Adipocyte (in vitro differentiated cells): ENCODE data around the gene TRPC4AP.

ENCODE experiments used
- DNase-seq: peaks from one replicate; pipeline ENCODE4 v3.0.0-alpha.2; 2015; ENCODE audit warnings: low read depth
- H3K27me3 ChIP-seq: replicated peaks from 2 replicates; pipeline ENCODE4 v1.7.0; 2013; ENCODE audit warnings: mild to moderate bottlenecking, low read length, moderate library complexity; ENCODE audit not compliant: control insufficient read depth, insufficient read depth
- H3K36me3 ChIP-seq: 2 replicates; pipeline ENCODE4 v1.7.0; 2013; ENCODE audit warnings: low read length, mild to moderate bottlenecking, moderate library complexity; ENCODE audit not compliant: control insufficient read depth, insufficient read depth, severe bottlenecking
- H3K4me1 ChIP-seq: 2 replicates; pipeline ENCODE4 v1.7.0; 2013; ENCODE audit warnings: mild to moderate bottlenecking, low read length, moderate library complexity; ENCODE audit not compliant: control insufficient read depth, insufficient read depth
- H3K4me3 ChIP-seq: 2 replicates; pipeline ENCODE4 v1.7.0; 2013; ENCODE audit warnings: mild to moderate bottlenecking, low read length, moderate library complexity
- H3K9ac ChIP-seq: 2 replicates; pipeline ENCODE4 v1.7.0; 2013; ENCODE audit warnings: mild to moderate bottlenecking, low read length, moderate library complexity
- H3K9me3 ChIP-seq: 2 replicates; pipeline ENCODE4 v1.7.0; 2013; ENCODE audit warnings: mild to moderate bottlenecking, low read length, moderate library complexity; ENCODE audit not compliant: control insufficient read depth

The TRPC4AP gene

DNA sequence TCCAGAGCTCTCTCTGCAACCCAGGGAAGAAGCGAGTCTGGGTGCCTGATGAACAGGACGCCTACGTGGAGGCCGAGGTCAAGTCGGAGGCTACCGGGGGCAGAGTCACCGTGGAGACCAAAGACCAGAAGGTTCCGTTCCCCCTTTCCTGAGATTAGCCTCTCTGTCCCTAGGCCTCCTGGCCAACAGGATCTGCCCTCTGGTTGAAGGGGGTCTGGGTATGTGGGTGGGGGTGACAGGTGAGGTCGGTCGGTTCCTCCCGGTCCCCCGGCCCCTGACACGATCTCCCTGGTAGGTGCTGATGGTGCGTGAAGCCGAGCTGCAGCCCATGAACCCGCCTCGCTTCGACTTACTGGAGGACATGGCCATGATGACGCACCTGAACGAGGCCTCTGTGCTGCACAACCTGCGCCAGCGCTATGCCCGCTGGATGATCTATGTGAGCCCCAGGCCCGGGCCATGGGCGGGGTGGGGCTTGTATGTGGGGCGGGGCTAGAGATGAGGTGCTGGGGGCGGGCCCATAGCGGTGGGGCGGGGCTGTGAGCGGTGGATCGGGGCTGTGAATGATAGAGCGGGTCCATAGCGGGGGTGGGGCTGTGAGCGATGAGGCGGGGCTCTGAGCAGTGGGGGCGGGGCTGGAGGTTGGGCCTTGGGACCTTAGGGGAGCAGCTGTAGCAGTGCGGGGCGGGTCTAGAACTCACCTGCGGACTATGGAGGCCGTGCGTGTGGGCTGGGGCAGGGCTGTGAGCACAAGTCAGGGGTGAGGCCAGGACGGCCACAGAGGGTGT, 113.0 kb downstream of the TRPC4AP start:
- no peaks in the 10 kb centered on the region for H3K9me3 ChIP-seq
- H3K36me3 ChIP-seq = no peaks in the 10 kb centered on the region
- no peak overlapping the region for H3K4me3 ChIP-seq
- no peak for DNase-seq
- H3K4me1 ChIP-seq = no peaks in the 10 kb centered on the region
- H3K27me3 ChIP-seq = peaks cover 37% of the 10 kb centered on the region
- no peak overlapping the region for H3K9ac ChIP-seq

GRCh38 chr20:34978092-34978744, 114.4 kb downstream of the TRPC4AP start:
- no peak overlapping the region for H3K4me3 ChIP-seq
- H3K27me3 ChIP-seq = peaks cover 32% of the 10 kb centered on the region
- H3K9me3 ChIP-seq = no peaks in the 10 kb centered on the region
- DNase-seq = no peak
- H3K4me1 ChIP-seq = no peaks in the 10 kb centered on the region
- no peak overlapping the region for H3K9ac ChIP-seq
- H3K36me3 ChIP-seq = no peaks in the 10 kb centered on the region

DNA sequence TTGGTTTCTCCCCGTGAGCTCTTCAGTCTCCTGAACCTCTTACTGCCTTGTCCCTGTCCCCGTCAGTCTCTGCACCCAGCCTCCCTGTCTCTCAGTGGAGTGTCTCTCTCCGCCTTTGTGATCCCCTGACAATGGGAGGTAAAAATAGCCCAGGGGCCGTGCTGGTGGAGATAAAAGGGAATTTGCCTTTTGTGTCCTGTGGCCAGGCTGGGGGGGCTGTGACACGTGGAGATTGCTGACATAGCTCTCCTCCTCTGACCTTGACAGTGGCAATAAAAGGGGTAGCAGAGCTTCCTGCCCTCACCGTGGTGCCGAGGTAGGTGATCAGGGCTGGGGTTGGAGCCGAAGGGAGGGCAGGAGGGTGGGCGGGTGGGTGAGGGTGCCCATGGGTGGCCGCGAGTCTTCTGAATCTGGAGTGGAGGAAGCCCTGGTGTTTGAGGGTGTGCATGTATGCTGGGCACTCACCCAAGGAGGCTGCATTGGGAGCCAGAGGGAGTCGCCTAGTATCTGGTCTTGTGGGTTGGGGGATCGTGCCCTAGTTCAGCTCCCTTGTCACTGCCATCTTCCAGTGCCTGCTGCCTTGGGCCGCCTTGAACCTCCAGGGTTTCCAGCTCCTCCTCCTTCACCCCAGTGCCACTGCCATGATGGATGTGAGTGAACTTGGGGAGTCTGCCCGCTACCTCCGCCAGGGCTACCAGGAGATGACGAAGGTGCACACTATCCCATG, 115.1 kb downstream of the TRPC4AP start:
- Histone ChIP-seq H3K9ac (no peak overlapping the region), H3K4me3 (no peak overlapping the region), H3K4me1 (no peaks in the 10 kb centered on the region), H3K9me3 (no peaks in the 10 kb centered on the region), H3K36me3 (no peaks in the 10 kb centered on the region), H3K27me3 (peaks cover 34% of the 10 kb centered on the region)
- no peak for DNase-seq

GRCh38 chr20:34976286-34976685, 116.3 kb downstream of the TRPC4AP start:
- no peak for DNase-seq
- Histone ChIP-seq H3K27me3 (peaks cover 41% of the 10 kb centered on the region), H3K9ac (no peak overlapping the region), H3K9me3 (no peaks in the 10 kb centered on the region), H3K36me3 (no peaks in the 10 kb centered on the region), H3K4me3 (no peak overlapping the region), H3K4me1 (no peaks in the 10 kb centered on the region)

GRCh38 chr20:34974246-34974645, 118.4 kb downstream of the TRPC4AP start:
- no peak overlapping the region for H3K9ac ChIP-seq
- H3K4me1 ChIP-seq = no peaks in the 10 kb centered on the region
- peaks cover 41% of the 10 kb centered on the region for H3K27me3 ChIP-seq
- H3K9me3 ChIP-seq = no peaks in the 10 kb centered on the region
- H3K36me3 ChIP-seq = no peaks in the 10 kb centered on the region
- no peak overlapping the region for H3K4me3 ChIP-seq
- DNase-seq = no peak

GRCh38 chr20:34971561-34972235, 120.9 kb downstream of the TRPC4AP start:
- no peak for DNase-seq
- H3K4me3 ChIP-seq = no peak overlapping the region

GRCh38 chr20:34970846-34971560, 121.6 kb downstream of the TRPC4AP start:
- Histone ChIP-seq H3K9ac (no peak overlapping the region), H3K27me3 (peaks cover 22% of the 10 kb centered on the region), H3K9me3 (no peaks in the 10 kb centered on the region)

More at GRCh38 chr20:34971561-34972235, 120.9 kb downstream of the TRPC4AP start:
- Histone ChIP-seq H3K9ac (no peak overlapping the region), H3K36me3 (no peaks in the 10 kb centered on the region), H3K9me3 (no peaks in the 10 kb centered on the region), H3K27me3 (peaks cover 29% of the 10 kb centered on the region), H3K4me1 (no peaks in the 10 kb centered on the region)

GRCh38 chr20:34970193-34970840, 122.3 kb downstream of the TRPC4AP start:
- DNase-seq = no peak
- Histone ChIP-seq H3K9ac (no peak overlapping the region), H3K9me3 (no peaks in the 10 kb centered on the region), H3K27me3 (peaks cover 20% of the 10 kb centered on the region), H3K4me1 (no peaks in the 10 kb centered on the region), H3K36me3 (no peaks in the 10 kb centered on the region), H3K4me3 (no peak overlapping the region)

More at GRCh38 chr20:34970846-34971560, 121.6 kb downstream of the TRPC4AP start:
- no peak for DNase-seq
- Histone ChIP-seq H3K4me3 (no peak overlapping the region), H3K4me1 (no peaks in the 10 kb centered on the region), H3K36me3 (no peaks in the 10 kb centered on the region)

DNA sequence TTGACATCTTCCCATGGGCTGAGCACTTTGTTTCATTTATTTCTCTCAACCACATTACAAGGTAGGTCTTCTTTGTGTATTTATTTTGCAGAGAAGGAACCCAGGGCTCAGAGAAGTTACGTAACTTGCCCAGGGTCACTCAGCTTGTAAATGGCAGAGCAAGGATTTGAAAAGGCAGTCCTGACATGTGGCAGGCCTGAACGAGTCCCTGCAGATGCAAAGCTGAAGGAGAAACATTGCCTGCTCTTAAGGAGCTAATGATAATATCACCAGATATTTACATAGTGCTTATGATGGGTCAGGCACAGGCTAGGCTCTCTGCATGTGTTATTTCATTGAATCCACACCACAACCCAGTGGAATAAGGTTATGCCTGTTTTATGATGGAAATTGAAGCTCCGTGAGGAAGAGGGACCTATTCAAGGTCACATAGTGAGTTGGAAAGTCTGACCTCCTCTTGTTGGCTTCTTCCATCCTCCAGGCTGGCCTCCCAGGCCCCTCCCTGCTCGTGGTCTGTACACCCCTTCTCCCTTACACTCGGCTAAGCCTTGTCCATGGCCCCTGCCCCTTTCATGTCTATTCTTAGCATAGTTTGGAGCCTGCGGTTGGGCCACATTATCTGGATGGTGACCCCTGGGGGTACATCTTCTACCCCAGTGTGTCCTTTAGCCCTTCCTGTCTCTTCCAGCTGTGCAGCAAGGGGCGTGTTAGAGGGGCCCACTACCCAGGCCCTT, 124.4 kb downstream of the TRPC4AP start:
- H3K4me3 ChIP-seq = no peak overlapping the region
- H3K4me1 ChIP-seq = no peaks in the 10 kb centered on the region
- no peaks in the 10 kb centered on the region for H3K9me3 ChIP-seq
- peaks cover 9% of the 10 kb centered on the region for H3K27me3 ChIP-seq
- no peaks in the 10 kb centered on the region for H3K36me3 ChIP-seq
- DNase-seq = no peak
- no peak overlapping the region for H3K9ac ChIP-seq

- Histone ChIP-seq H3K9ac (no peak overlapping the region), H3K4me1 (no peaks in the 10 kb centered on the region), H3K27me3 (peaks cover 5% of the 10 kb centered on the region), H3K4me3 (no peak overlapping the region), H3K36me3 (no peaks in the 10 kb centered on the region), H3K9me3 (no peaks in the 10 kb centered on the region)
- DNase-seq = no peak
These were observed 125.2 kb downstream of the TRPC4AP start for GRCh38 chr20:34967421-34967820.
